SU-DHL-6 (cell line): Measurements from ENCODE around the gene MYO10.

Source experiments
- H2AFZ ChIP-seq: fragments of 200-600 bp; sonication (generic); 2 replicates; pipeline ENCODE4 v1.6.1; 2014; ENCODE audit warnings: low read depth, mild to moderate bottlenecking, moderate library complexity, mixed read lengths, antibody characterized with exemption, low read length; ENCODE audit not compliant: severe bottlenecking
- H3F3A ChIP-seq: fragments of 200-600 bp; shearing (Covaris generic); 2 replicates; pipeline ENCODE4 v1.6.0; 2016; ENCODE audit warnings: antibody characterized with exemption, mild to moderate bottlenecking; ENCODE audit not compliant: insufficient read depth
- H3K27ac ChIP-seq: fragments of 200-600 bp; sonication (generic); 2 replicates; pipeline ENCODE4 v1.5.1; 2016; ENCODE audit warnings: low read depth, mild to moderate bottlenecking, low read length, moderate library complexity, mixed read lengths
- H3K27me3 ChIP-seq: fragments of 200-600 bp; sonication (generic), shearing (Covaris generic); 2 replicates; pipeline ENCODE4 v1.6.0; 2014; ENCODE audit warnings: mild to moderate bottlenecking, low read length
- H3K36me3 ChIP-seq: fragments of 200-600 bp; sonication (generic); 2 replicates; pipeline ENCODE4 v1.6.1; 2014; ENCODE audit warnings: mild to moderate bottlenecking, low read length, mixed read lengths
- H3K4me2 ChIP-seq: fragments of 300-600, 200-600 bp; shearing (Covaris generic), sonication (generic); 2 replicates; pipeline ENCODE4 v1.6.0; 2014; ENCODE audit warnings: low read length, low read depth, mild to moderate bottlenecking; ENCODE audit not compliant: poor library complexity, severe bottlenecking
- H3K4me3 ChIP-seq: fragments of 200-600 bp; sonication (generic); 2 replicates; pipeline ENCODE4 v1.5.1; 2014; ENCODE audit warnings: antibody characterized with exemption, low read length, mild to moderate bottlenecking, mixed read lengths; ENCODE audit not compliant: insufficient read depth, poor library complexity, severe bottlenecking
- H3K79me2 ChIP-seq: fragments of 200-600 bp; sonication (generic); 2 replicates; pipeline ENCODE4 v1.6.1; 2014; ENCODE audit warnings: mild to moderate bottlenecking, low read length, moderate library complexity; ENCODE audit not compliant: insufficient read depth
- H3K9ac ChIP-seq: fragments of 200-600 bp; sonication (generic); 2 replicates; pipeline ENCODE4 v1.7.0; 2014; ENCODE audit warnings: mild to moderate bottlenecking, low read length
- H3K9me2 ChIP-seq: fragments of 200-600 bp; sonication (generic); replicated peaks from 2 replicates; pipeline ENCODE4 v1.6.1; 2014; ENCODE audit warnings: low read length; ENCODE audit not compliant: insufficient read depth
- H3K9me3 ChIP-seq: fragments of 200-600 bp; sonication (generic); 2 replicates; pipeline ENCODE4 v1.6.1; 2014; ENCODE audit warnings: low read length, mixed read lengths; ENCODE audit not compliant: insufficient read depth
- H4K20me1 ChIP-seq: fragments of 200-600 bp; sonication (generic); 2 replicates; pipeline ENCODE4 v1.6.1; 2014; ENCODE audit warnings: low read depth, mild to moderate bottlenecking, antibody characterized with exemption, low read length, moderate library complexity, mixed read lengths
- EZH2phosphoT487 ChIP-seq: fragments of 200-600 bp; sonication (generic), shearing (Covaris generic); conservative IDR thresholded peaks from 2 replicates; pipeline ENCODE4 v1.6.1; 2018; ENCODE audit warnings: mild to moderate bottlenecking, antibody characterized with exemption, low read length, moderate library complexity, mixed read lengths
- TF ChIP-seq, protein P1 (sequence below): fragments of 200-600 bp; sonication (generic); IDR thresholded peaks from one replicate; pipeline ENCODE4 v1.5.1; 2017; ENCODE audit warnings: antibody characterized with exemption, mild to moderate bottlenecking, low read length, moderate library complexity; ENCODE audit not compliant: insufficient read depth, poor library complexity, severe bottlenecking

MYO10 gene

DNA sequence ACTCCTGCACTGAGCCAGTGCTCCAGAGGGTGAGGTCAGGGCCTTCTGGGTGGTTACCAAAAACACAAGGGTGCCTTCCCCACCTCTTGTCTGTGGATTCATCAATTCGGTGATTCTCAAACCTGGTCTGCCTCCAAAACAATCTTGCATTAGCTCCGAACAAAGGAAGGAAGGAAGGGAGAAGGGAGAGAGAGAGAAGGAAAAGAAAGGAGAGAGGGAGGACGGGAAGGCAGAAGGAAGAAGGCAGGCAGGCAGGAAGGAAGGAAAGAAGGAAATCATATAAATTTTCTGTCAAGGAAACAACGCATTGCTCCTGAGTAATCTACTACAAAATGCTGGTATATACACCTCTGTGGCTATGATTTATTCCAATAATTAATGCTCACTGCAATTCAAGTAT is 39.3 kb downstream of the MYO10 start:
- no peaks in the 10 kb centered on the region for H3K27me3 ChIP-seq
- H2AFZ ChIP-seq = no peak overlapping the region
- no peaks in the 10 kb centered on the region for H3K9me2 ChIP-seq
- no peak overlapping the region for H3K4me3 ChIP-seq
- H3K9me3 ChIP-seq = no peaks in the 10 kb centered on the region
- no peaks in the 10 kb centered on the region for H3K79me2 ChIP-seq
- H3K9ac ChIP-seq = no peak overlapping the region
- no peaks in the 10 kb centered on the region for H3F3A ChIP-seq
- no peak overlapping the region for H3K4me2 ChIP-seq
- no peaks in the 10 kb centered on the region for H3K36me3 ChIP-seq
- TF ChIP-seq, protein P1, sequence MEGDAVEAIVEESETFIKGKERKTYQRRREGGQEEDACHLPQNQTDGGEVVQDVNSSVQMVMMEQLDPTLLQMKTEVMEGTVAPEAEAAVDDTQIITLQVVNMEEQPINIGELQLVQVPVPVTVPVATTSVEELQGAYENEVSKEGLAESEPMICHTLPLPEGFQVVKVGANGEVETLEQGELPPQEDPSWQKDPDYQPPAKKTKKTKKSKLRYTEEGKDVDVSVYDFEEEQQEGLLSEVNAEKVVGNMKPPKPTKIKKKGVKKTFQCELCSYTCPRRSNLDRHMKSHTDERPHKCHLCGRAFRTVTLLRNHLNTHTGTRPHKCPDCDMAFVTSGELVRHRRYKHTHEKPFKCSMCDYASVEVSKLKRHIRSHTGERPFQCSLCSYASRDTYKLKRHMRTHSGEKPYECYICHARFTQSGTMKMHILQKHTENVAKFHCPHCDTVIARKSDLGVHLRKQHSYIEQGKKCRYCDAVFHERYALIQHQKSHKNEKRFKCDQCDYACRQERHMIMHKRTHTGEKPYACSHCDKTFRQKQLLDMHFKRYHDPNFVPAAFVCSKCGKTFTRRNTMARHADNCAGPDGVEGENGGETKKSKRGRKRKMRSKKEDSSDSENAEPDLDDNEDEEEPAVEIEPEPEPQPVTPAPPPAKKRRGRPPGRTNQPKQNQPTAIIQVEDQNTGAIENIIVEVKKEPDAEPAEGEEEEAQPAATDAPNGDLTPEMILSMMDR = no peak
- TF ChIP-seq EZH2phosphoT487 = no peak
- H3K27ac ChIP-seq = no peak overlapping the region
- no peaks in the 10 kb centered on the region for H4K20me1 ChIP-seq

GRCh38 chr5:16894236-16895057 is 41.6 kb downstream of the MYO10 start:
- H3F3A ChIP-seq = no peaks in the 10 kb centered on the region
- no peaks in the 10 kb centered on the region for H3K9me2 ChIP-seq
- H4K20me1 ChIP-seq = no peaks in the 10 kb centered on the region
- no peaks in the 10 kb centered on the region for H3K79me2 ChIP-seq
- H2AFZ ChIP-seq = no peak overlapping the region
- no peaks in the 10 kb centered on the region for H3K36me3 ChIP-seq
- no peak for TF ChIP-seq EZH2phosphoT487
- TF ChIP-seq, protein P1 = no peak
- no peak overlapping the region for H3K9ac ChIP-seq
- no peak overlapping the region for H3K27ac ChIP-seq
- no peaks in the 10 kb centered on the region; the same call in 1 of the 2 replicates for H3K27me3 ChIP-seq
- H3K4me3 ChIP-seq = no peak overlapping the region
- no peaks in the 10 kb centered on the region for H3K9me3 ChIP-seq
- no peak overlapping the region for H3K4me2 ChIP-seq

DNA sequence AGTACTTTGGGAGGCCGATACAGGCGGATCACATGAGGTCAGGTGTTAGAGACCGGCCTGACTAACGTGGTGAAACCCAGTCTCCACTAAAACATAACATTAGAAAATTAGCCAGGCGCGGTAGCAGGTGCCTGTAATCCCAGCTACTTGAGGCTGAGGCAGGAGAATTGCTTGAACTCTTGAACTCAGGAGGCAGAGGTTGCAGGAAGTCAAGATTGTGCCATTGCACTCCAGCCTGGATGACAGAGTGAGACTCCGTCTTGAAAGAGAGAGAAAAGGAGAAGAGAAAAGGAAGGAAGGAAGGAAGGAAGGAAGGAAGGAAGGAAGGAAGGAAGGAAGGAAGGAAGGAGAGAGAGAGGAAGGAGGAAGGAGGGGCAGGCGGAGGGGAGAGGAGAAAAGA is 45.1 kb downstream of the MYO10 start:
- Histone ChIP-seq H3K27me3 (no peaks in the 10 kb centered on the region; the same call in 1 of the 2 replicates), H4K20me1 (no peaks in the 10 kb centered on the region), H3K4me3 (no peak overlapping the region), H3K36me3 (no peaks in the 10 kb centered on the region), H3K9me2 (no peaks in the 10 kb centered on the region), H3K9ac (no peak overlapping the region), H2AFZ (no peak overlapping the region), H3K27ac (no peak overlapping the region), H3K9me3 (no peaks in the 10 kb centered on the region), H3K79me2 (no peaks in the 10 kb centered on the region), H3K4me2 (no peak overlapping the region), H3F3A (no peaks in the 10 kb centered on the region)
- TF ChIP-seq, protein P1 = no peak
- no peak for TF ChIP-seq EZH2phosphoT487
